ENCODE measurements around the gene SYTL2.

DNA sequence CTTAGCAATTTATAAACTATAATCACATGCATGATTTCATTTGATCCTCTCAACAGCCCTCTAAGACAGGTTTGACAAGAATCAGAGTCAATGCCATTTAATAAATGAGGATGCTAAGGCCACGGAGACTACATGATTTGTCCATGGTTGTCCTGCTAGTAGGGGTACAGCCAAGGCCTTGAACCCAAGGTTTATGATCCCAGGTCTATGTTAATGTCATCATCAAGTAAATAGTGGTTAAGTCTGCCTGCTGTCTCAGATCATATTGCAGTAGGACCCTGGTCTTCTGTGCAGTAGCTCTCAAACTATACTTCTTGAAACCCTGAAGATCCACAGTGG is 17.7 kb upstream of the SYTL2 start:
- TF ChIP-seq CREB1 (IDR thresholded peaks at IDR 0.05; ENCODE audit: low read depth) (no peak), TAF1 (IDR thresholded peaks at IDR 0.05; ENCODE audit: low read depth) (no peak), EP300 (IDR thresholded peaks at IDR 0.05; ENCODE audit: borderline replicate concordance) (no peak), CEBPB (IDR thresholded peaks at IDR 0.05) (no peak), RAD21 (IDR thresholded peaks at IDR 0.05; ENCODE audit: low read depth) (no peak), NFIC (IDR thresholded peaks at IDR 0.05) (no peak), ZBTB7A (IDR thresholded peaks at IDR 0.05; ENCODE audit: low read depth) (no peak), EGR1 (IDR thresholded peaks at IDR 0.05) (no peak), TCF12 (IDR thresholded peaks at IDR 0.05; ENCODE audit: low read depth) (no peak), USF1 (IDR thresholded peaks at IDR 0.05) (no peak)
- TF ChIP-seq, protein P1, sequence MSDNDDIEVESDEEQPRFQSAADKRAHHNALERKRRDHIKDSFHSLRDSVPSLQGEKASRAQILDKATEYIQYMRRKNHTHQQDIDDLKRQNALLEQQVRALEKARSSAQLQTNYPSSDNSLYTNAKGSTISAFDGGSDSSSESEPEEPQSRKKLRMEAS (IDR thresholded peaks at IDR 0.05), result no peak
- TF ChIP-seq, protein P2, sequence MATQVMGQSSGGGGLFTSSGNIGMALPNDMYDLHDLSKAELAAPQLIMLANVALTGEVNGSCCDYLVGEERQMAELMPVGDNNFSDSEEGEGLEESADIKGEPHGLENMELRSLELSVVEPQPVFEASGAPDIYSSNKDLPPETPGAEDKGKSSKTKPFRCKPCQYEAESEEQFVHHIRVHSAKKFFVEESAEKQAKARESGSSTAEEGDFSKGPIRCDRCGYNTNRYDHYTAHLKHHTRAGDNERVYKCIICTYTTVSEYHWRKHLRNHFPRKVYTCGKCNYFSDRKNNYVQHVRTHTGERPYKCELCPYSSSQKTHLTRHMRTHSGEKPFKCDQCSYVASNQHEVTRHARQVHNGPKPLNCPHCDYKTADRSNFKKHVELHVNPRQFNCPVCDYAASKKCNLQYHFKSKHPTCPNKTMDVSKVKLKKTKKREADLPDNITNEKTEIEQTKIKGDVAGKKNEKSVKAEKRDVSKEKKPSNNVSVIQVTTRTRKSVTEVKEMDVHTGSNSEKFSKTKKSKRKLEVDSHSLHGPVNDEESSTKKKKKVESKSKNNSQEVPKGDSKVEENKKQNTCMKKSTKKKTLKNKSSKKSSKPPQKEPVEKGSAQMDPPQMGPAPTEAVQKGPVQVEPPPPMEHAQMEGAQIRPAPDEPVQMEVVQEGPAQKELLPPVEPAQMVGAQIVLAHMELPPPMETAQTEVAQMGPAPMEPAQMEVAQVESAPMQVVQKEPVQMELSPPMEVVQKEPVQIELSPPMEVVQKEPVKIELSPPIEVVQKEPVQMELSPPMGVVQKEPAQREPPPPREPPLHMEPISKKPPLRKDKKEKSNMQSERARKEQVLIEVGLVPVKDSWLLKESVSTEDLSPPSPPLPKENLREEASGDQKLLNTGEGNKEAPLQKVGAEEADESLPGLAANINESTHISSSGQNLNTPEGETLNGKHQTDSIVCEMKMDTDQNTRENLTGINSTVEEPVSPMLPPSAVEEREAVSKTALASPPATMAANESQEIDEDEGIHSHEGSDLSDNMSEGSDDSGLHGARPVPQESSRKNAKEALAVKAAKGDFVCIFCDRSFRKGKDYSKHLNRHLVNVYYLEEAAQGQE (IDR thresholded peaks at IDR 0.05; ENCODE audit: low read depth), result no peak
